H9 (cell line): ENCODE results near the gene SARNP. TPM values are rescaled to one million over a fixed set of nuclear protein-coding genes. Genes with fewer than 3 reads are reported as not detected.

Source experiments
- DNase-seq: peaks from one replicate; pipeline ENCODE4 v3.0.0-alpha.2; 2017
- H2AFZ ChIP-seq: one replicate; pipeline ENCODE4 v1.6.1; 2013; ENCODE audit warnings: mild to moderate bottlenecking, low read length, control low read depth, moderate library complexity
- H2AK5ac ChIP-seq: 2 replicates; pipeline ENCODE4 v1.6.1; 2013; ENCODE audit warnings: low read length, control low read depth, mixed read lengths; ENCODE audit not compliant: insufficient read length
- H2BK120ac ChIP-seq: one replicate; pipeline ENCODE4 v1.6.1; 2013; ENCODE audit warnings: low read depth, mild to moderate bottlenecking, low read length, control low read depth, inconsistent platforms; ENCODE audit not compliant: poor library complexity, severe bottlenecking
- H2BK12ac ChIP-seq: 2 replicates; pipeline ENCODE4 v1.6.1; 2013; ENCODE audit warnings: low read length, control low read depth, mixed read lengths, low read depth; ENCODE audit not compliant: insufficient read length
- H2BK15ac ChIP-seq: 2 replicates; pipeline ENCODE4 v1.6.1; 2013; ENCODE audit warnings: low read depth, low read length, control low read depth
- H2BK20ac ChIP-seq: one replicate; pipeline ENCODE4 v1.6.1; 2013; ENCODE audit warnings: low read depth, mild to moderate bottlenecking, low read length, control low read depth, inconsistent platforms; ENCODE audit not compliant: poor library complexity, severe bottlenecking
- H2BK5ac ChIP-seq: 2 replicates; pipeline ENCODE4 v1.6.1; 2013; ENCODE audit warnings: low read length, control low read depth, mixed read lengths; ENCODE audit not compliant: insufficient read length
- H3K14ac ChIP-seq: 2 replicates; pipeline ENCODE4 v1.6.1; 2013; ENCODE audit warnings: low read length, control low read depth; ENCODE audit not compliant: insufficient read depth
- H3K18ac ChIP-seq: 2 replicates; pipeline ENCODE4 v1.6.1; 2013; ENCODE audit warnings: low read depth, mild to moderate bottlenecking, mixed read lengths, low read length, control low read depth; ENCODE audit not compliant: insufficient read length
- H3K23ac ChIP-seq: 2 replicates; pipeline ENCODE4 v1.6.1; 2013; ENCODE audit warnings: low read length, control low read depth, mixed read lengths, low read depth; ENCODE audit not compliant: insufficient read length
- H3K23me2 ChIP-seq: 2 replicates; pipeline ENCODE4 v1.6.1; 2013; ENCODE audit warnings: low read depth, mild to moderate bottlenecking, mixed read lengths, low read length, control low read depth; ENCODE audit not compliant: insufficient read length, poor library complexity, severe bottlenecking
- H3K27ac ChIP-seq: 2 replicates; pipeline ENCODE4 v1.5.1; 2013; ENCODE audit warnings: low read length, control low read depth, mixed read lengths, low read depth; ENCODE audit not compliant: insufficient read length
- H3K27me3 ChIP-seq: 2 replicates; pipeline ENCODE4 v1.6.1; 2013; ENCODE audit warnings: low read length, control low read depth, inconsistent platforms; ENCODE audit not compliant: insufficient read depth
- H3K4ac ChIP-seq: 2 replicates; pipeline ENCODE4 v1.6.1; 2013; ENCODE audit warnings: low read depth, mild to moderate bottlenecking, control low read depth, inconsistent platforms, low read length, moderate library complexity
- H3K4me1 ChIP-seq: 2 replicates; pipeline ENCODE4 v1.6.1; 2013; ENCODE audit warnings: low read length, control low read depth, inconsistent platforms; ENCODE audit not compliant: insufficient read depth
- H3K4me2 ChIP-seq: 2 replicates; pipeline ENCODE4 v1.6.1; 2013; ENCODE audit warnings: low read length, control low read depth, mixed read lengths; ENCODE audit not compliant: insufficient read length, insufficient read depth
- H3K56ac ChIP-seq: 2 replicates; pipeline ENCODE4 v1.6.1; 2013; ENCODE audit warnings: low read depth, mild to moderate bottlenecking, mixed read lengths, low read length, control low read depth; ENCODE audit not compliant: insufficient read length
- H3K79me1 ChIP-seq: 2 replicates; pipeline ENCODE4 v1.6.1; 2013; ENCODE audit warnings: low read depth, mild to moderate bottlenecking, moderate library complexity, low read length, control low read depth, inconsistent platforms; ENCODE audit not compliant: insufficient read depth, poor library complexity, severe bottlenecking
- H3K79me2 ChIP-seq: 2 replicates; pipeline ENCODE4 v1.6.1; 2013; ENCODE audit warnings: low read length, control low read depth, inconsistent platforms; ENCODE audit not compliant: insufficient read depth
- H3K9ac ChIP-seq: 2 replicates; pipeline ENCODE4 v1.6.1; 2013; ENCODE audit warnings: low read length, control low read depth, mixed read lengths; ENCODE audit not compliant: insufficient read length; ENCODE audit errors: extremely low read depth
- H3K9me3 ChIP-seq: one replicate; pipeline ENCODE4 v1.6.1; 2013; ENCODE audit warnings: low read depth, low read length, inconsistent platforms; ENCODE audit not compliant: control insufficient read depth
- H3T11ph ChIP-seq: one replicate; pipeline ENCODE4 v1.6.1; 2013; ENCODE audit warnings: mild to moderate bottlenecking, low read length, control low read depth, inconsistent platforms
- H4K20me1 ChIP-seq: one replicate; pipeline ENCODE4 v1.6.1; 2013; ENCODE audit not compliant: control insufficient read depth, insufficient read length, insufficient read depth
- H4K5ac ChIP-seq: 2 replicates; pipeline ENCODE4 v1.6.1; 2013; ENCODE audit warnings: low read depth, mild to moderate bottlenecking, mixed read lengths, low read length, control low read depth; ENCODE audit not compliant: insufficient read length
- H4K8ac ChIP-seq: replicated peaks from 2 replicates; pipeline ENCODE4 v1.6.1; 2013; ENCODE audit warnings: low read length, control low read depth, mixed read lengths, low read depth; ENCODE audit not compliant: insufficient read length
- H4K91ac ChIP-seq: 2 replicates; pipeline ENCODE4 v1.6.1; 2013; ENCODE audit warnings: low read depth, mild to moderate bottlenecking, moderate library complexity, mixed read lengths, low read length, control low read depth; ENCODE audit not compliant: insufficient read length
- H3K27ac Mint-ChIP-seq, 3 experiments: 2 replicates in 2 of 3; 3 replicates in 1 of 3; pipeline ENCODE4 v1.8.0; 2020 to 2021; ENCODE audit warnings: mixed read lengths in 3 of 3, mild to moderate bottlenecking in 1 of 3, moderate library complexity in 1 of 3
- H3K27me3 Mint-ChIP-seq: 2 replicates; pipeline ENCODE4 v1.8.0; 2021; ENCODE audit warnings: low read depth, mild to moderate bottlenecking, moderate library complexity, mixed read lengths
- H3K36me3 Mint-ChIP-seq, 3 experiments: 2 replicates in 2 of 3; 3 replicates in 1 of 3; pipeline ENCODE4 v1.8.0; 2020 to 2021; ENCODE audit warnings: low read depth in 3 of 3, mixed read lengths in 3 of 3; ENCODE audit not compliant: insufficient read depth in 1 of 3
- H3K4me1 Mint-ChIP-seq, 2 experiments: 2 replicates each; pipeline ENCODE4 v1.8.0; 2020; ENCODE audit warnings: mixed read lengths in 2 of 2
- H3K4me3 Mint-ChIP-seq, 2 experiments: 2 replicates in 1 of 2; 3 replicates in 1 of 2; pipeline ENCODE4 v1.8.0; 2020 to 2021; ENCODE audit warnings: mild to moderate bottlenecking in 2 of 2, mixed read lengths in 2 of 2, moderate library complexity in 1 of 2
- H3K9me3 Mint-ChIP-seq, 2 experiments: 2 replicates in 1 of 2; 3 replicates in 1 of 2; pipeline ENCODE4 v1.8.0; 2020; ENCODE audit warnings: mild to moderate bottlenecking in 2 of 2, mixed read lengths in 2 of 2, moderate library complexity in 1 of 2
- CTCF ChIP-seq: fragments of 200-600 bp; sonication (generic); conservative IDR thresholded peaks from 3 replicates; pipeline ENCODE4 v1.8.0; 2021; ENCODE audit warnings: antibody characterized with exemption, mild to moderate bottlenecking
- WGBS: extraction: QIAGEN DNeasy Blood & Tissue Kit; methylation state at CpG from one replicate; pipeline ENCODE4 v1.1.7; 2013; ENCODE audit warnings: missing lambda C conversion rate, low lambda C conversion rate, mixed read lengths; ENCODE audit not compliant: insufficient read length; ENCODE audit errors: extremely low coverage; 5-methylcytosine and 5-hydroxymethylcytosine counted together
- total RNA-seq: library from RNA; stranded (reverse); gene quantifications from 2 replicates; pipeline ENCODE4 v1.2.1, GENCODE V29; 2021

Gene SARNP
- total RNA-seq, 1 experiment from 2014 or later = 127 TPM

GRCh38 chr12:55850401-55850800 is 32.9 kb upstream of the SARNP start:
- no peak overlapping the region for H3K27ac ChIP-seq

More at GRCh38 chr12:55850401-55850800, 32.9 kb upstream of the SARNP start:
- no CpG with 5 or more reads among the region's 1 CpG for WGBS
- Histone ChIP-seq H3K14ac (no peak overlapping the region), H3K4ac (no peak overlapping the region), H2BK5ac (no peak overlapping the region), H2BK15ac (no peak overlapping the region), H2BK20ac (no peak overlapping the region), H3K23me2 (no peaks in the 10 kb centered on the region), H3K4me2 (no peak overlapping the region), H3K18ac (no peak overlapping the region), H3K4me1 (no peaks in the 10 kb centered on the region), H2BK120ac (no peak overlapping the region), H2AFZ (no peak overlapping the region), H3K79me1 (no peaks in the 10 kb centered on the region), H3K27me3 (no peaks in the 10 kb centered on the region), H3K9ac (no peak overlapping the region), H2AK5ac (no peak overlapping the region), H4K91ac (no peak overlapping the region), H4K5ac (no peak overlapping the region), H4K8ac (no peak overlapping the region), H2BK12ac (no peak overlapping the region), H3T11ph (no peak overlapping the region), H4K20me1 (no peaks in the 10 kb centered on the region), H3K9me3 (no peaks in the 10 kb centered on the region), H3K56ac (no peak overlapping the region), H3K79me2 (no peaks in the 10 kb centered on the region), H3K23ac (no peak overlapping the region)
- H3K4me3 Mint-ChIP-seq = no peak overlapping the region
- H3K27me3 Mint-ChIP-seq = peaks cover 6% of the 10 kb centered on the region
- DNase-seq = no peak
- H3K4me1 Mint-ChIP-seq = peaks cover 11 to 17% of the 10 kb centered on the region in 2 experiments
- no peaks in the 10 kb centered on the region for H3K9me3 Mint-ChIP-seq
- no peaks in the 10 kb centered on the region for H3K36me3 Mint-ChIP-seq
- no peak overlapping the region for H3K27ac Mint-ChIP-seq
- no peak for TF ChIP-seq CTCF
